SU-DHL-6 (cell line): ENCODE measurements around the gene NPTXR.

Source experiments
- CTCF ChIP-seq: fragments of 200-600 bp; sonication (generic); IDR thresholded peaks from one replicate; pipeline ENCODE4 v1.5.1; 2017; ENCODE audit warnings: antibody characterized with exemption, mild to moderate bottlenecking, low read length, moderate library complexity; ENCODE audit not compliant: insufficient read depth, poor library complexity, severe bottlenecking
- EZH2phosphoT487 ChIP-seq: fragments of 200-600 bp; sonication (generic), shearing (Covaris generic); conservative IDR thresholded peaks from 2 replicates; pipeline ENCODE4 v1.6.1; 2018; ENCODE audit warnings: mild to moderate bottlenecking, antibody characterized with exemption, low read length, moderate library complexity, mixed read lengths

- TF ChIP-seq CTCF: no peak
- no peak for TF ChIP-seq EZH2phosphoT487
Observed at GRCh38 chr22:38878001-38878400, 34.2 kb upstream of the NPTXR start.
